Progenitor cell of endocrine pancreas (in vitro differentiated cells): Measurements from ENCODE around the gene FRAT1. TPM values are rescaled to one million over a fixed set of nuclear protein-coding genes. Genes with fewer than 3 reads are reported as not detected.

Experiments used
- DNase-seq: peaks from one replicate; pipeline ENCODE4 v3.0.0; 2021; ENCODE audit warnings: low spot score; ENCODE audit not compliant: unreplicated experiment
- H3K27ac Mint-ChIP-seq: 2 replicates; pipeline ENCODE4 v1.8.0; 2021; ENCODE audit warnings: mild to moderate bottlenecking, moderate library complexity, mixed read lengths
- H3K27me3 Mint-ChIP-seq: 2 replicates; pipeline ENCODE4 v1.8.0; 2021; ENCODE audit warnings: mixed read lengths
- H3K36me3 Mint-ChIP-seq: 2 replicates; pipeline ENCODE4 v1.8.0; 2022; ENCODE audit warnings: mixed read lengths; ENCODE audit not compliant: insufficient read depth
- H3K4me1 Mint-ChIP-seq: 2 replicates; pipeline ENCODE4 v1.8.0; 2021; ENCODE audit warnings: low read depth, mixed read lengths
- H3K4me3 Mint-ChIP-seq: 2 replicates; pipeline ENCODE4 v1.8.0; 2021; ENCODE audit warnings: low read depth, mild to moderate bottlenecking, moderate library complexity, mixed read lengths
- H3K9me3 Mint-ChIP-seq: 2 replicates; pipeline ENCODE4 v1.8.0; 2021; ENCODE audit warnings: low read depth, mixed read lengths
- CTCF ChIP-seq: fragments of 200-600 bp; sonication (generic); IDR thresholded peaks from one replicate; pipeline ENCODE4 v1.5.0; 2021; ENCODE audit warnings: antibody characterized with exemption, mild to moderate bottlenecking; ENCODE audit not compliant: unreplicated experiment
- total RNA-seq: library from RNA; stranded (reverse); gene quantifications from 2 replicates; pipeline ENCODE4 v1.2.1, GENCODE V29; 2021

The FRAT1 gene
- total RNA-seq, 1 donor from 2014 or later = 15.7 TPM

- no peak for DNase-seq
These were observed 48.1 kb downstream of the FRAT1 start for GRCh38 chr10:97367126-97367649.

More at GRCh38 chr10:97367126-97367649, 48.1 kb downstream of the FRAT1 start:
- TF ChIP-seq CTCF = no peak
- no peaks in the 10 kb centered on the region for H3K4me1 Mint-ChIP-seq
- peaks cover 18% of the 10 kb centered on the region for H3K36me3 Mint-ChIP-seq
- no peaks in the 10 kb centered on the region for H3K9me3 Mint-ChIP-seq
- no peaks in the 10 kb centered on the region for H3K27me3 Mint-ChIP-seq
- H3K4me3 Mint-ChIP-seq = no peak overlapping the region
- H3K27ac Mint-ChIP-seq = no peak overlapping the region

Other genes with a start within 250 kb of the FRAT1 start
- 23.8 and 25.5 TPM in 2 replicates for gene SLIT1, start 133.3 kb upstream of the FRAT1 start, total RNA-seq
- 20.4 and 21.1 TPM in 2 replicates for gene ARHGAP19, start 26.6 kb upstream of the FRAT1 start, total RNA-seq
- gene FRAT2, start 15.5 kb downstream of the FRAT1 start, total RNA-seq = 37.7 and 38.7 TPM in 2 replicates
- 33.5 and 36.6 TPM in 2 replicates for gene RRP12, start 82.1 kb downstream of the FRAT1 start, total RNA-seq
- 130 and 137 TPM in 2 replicates for gene PGAM1, start 106.9 kb downstream of the FRAT1 start, total RNA-seq
- gene EXOSC1, start 126.7 kb downstream of the FRAT1 start, total RNA-seq = 38.0 and 41.5 TPM in 2 replicates
- gene ZDHHC16, start 126.9 kb downstream of the FRAT1 start, total RNA-seq = 59.6 and 64.9 TPM in 2 replicates
- 80.6 and 82.1 TPM in 2 replicates for gene MMS19, start 179.2 kb downstream of the FRAT1 start, total RNA-seq
- gene UBTD1, start 179.7 kb downstream of the FRAT1 start, total RNA-seq = 9.0 and 9.2 TPM in 2 replicates